ENCODE results near the gene SAMD13. TPM values are rescaled to one million over a fixed set of nuclear protein-coding genes. Genes with fewer than 3 reads are reported as not detected.

SAMD13 gene
- total RNA-seq (2014; rRNA removed; shearing (Covaris generic)): 1.3 TPM in 1 of 2 replicates, not detected in the other

DNA sequence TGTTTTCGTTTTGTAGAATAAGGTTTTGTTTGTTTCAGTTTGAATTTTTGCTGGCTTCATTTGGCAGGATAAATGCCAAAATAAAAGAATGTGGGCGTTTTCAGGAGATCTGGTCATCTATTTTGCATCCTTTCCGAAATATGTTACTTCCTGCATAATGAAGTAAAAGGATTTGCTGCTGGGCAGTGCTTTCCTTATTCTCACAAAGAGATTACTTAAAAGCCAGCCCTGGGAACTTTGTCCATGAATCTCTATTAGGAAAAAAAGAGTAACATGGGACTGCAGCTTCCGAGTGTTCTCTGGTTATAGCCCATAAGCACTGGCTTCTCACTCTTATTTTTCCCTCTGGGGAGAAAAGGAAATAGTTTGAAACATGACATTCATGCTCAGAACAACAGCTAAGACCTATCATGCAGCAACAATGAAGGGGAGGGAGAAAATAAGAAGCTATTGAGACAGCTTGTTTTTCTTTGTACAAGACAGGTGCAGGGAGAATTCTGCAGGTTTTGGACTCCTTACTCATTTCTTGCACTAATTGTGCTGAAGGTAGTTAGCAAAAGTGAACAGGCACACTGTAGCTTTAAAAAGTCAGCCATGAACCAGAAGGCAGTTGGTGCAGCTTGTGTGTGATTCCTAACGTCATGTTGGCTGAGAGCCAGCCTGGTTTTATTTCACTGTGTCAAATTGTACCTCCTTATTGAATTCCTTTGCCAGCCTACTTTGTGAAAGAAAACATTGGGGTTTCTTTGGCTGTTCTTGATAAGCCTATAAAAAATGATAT lies at the start of gene SAMD13:
Gene SAMD13 (plus strand): TSS at position 705 of the 781 bp plus-strand sequence. CDS start 1,527 bp downstream, outside the sequence.
- Histone ChIP-seq H3K4me3 (peak within 1 kb of the TSS; percentile 31), H3K27ac (peak within 1 kb of the TSS; percentile 92), H3K9me3 (replicated peaks) (no peaks in the 10 kb centered on the region), H3K27me3 (replicated peaks) (no peaks in the 10 kb centered on the region), H3K36me3 (0 out of 2 replicates have a peak, but pooled peaks cover 3% of the 10 kb centered on the region), H3K4me1 (replicated peaks) (peaks cover 48% of the 10 kb centered on the region)
- DNase-seq (ENCODE audit: low read depth in 1 of 2, low spot score in 2 of 2): peak; percentile 54 to 63

DNA sequence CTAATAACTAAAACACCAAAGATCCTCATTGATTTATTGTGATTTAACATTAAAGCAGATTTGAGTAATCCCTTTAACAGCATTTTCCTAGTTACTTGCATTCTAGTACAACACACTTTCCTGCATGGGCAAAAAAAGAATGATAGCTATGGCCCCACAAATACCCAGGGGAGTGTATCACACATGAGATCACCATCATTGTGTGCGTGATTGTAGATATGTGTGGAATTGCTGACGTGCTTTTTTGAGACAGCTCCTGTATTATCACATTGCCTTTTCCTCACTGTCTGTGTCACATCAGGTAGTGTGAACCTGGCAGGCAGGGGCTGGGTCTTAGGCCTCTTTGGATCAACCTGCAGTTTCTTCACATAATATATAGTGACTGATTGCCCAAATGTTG lies 48.5 kb upstream of the SAMD13 start:
- H3K27ac ChIP-seq: no peak overlapping the region
- peaks cover 14% of the 10 kb centered on the region for H3K4me1 ChIP-seq (replicated peaks)
- no peaks in the 10 kb centered on the region for H3K27me3 ChIP-seq (replicated peaks)
- no peak overlapping the region for H3K4me3 ChIP-seq
- no peaks in the 10 kb centered on the region for H3K9me3 ChIP-seq (replicated peaks)
- peak in 1 of 2 experiments; percentile 19 for DNase-seq (ENCODE audit: low read depth in 1 of 2, low spot score in 2 of 2)
- H3K36me3 ChIP-seq: no peaks in the 10 kb centered on the region

DNA sequence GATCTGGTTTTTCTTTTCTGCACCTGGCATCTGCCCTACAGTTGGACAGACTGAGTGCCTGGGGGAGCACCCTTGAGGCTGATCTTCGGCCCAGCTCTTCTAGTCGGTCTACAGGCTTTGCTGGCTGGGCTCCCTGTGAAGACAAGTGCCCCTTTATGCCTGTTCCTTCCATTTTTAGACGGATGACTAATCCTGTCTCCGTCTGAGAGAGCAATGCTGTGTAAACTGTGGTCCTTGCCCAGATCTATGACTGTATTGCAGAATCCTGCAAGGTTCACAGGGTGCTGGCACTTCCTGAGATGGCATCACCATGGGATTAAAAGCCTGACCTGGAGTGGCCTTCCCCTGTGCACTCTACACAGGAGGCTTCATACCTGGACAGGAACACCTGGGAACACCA lies 47.6 kb upstream of the SAMD13 start:
- H3K27ac ChIP-seq: no peak overlapping the region
- H3K4me3 ChIP-seq: no peak overlapping the region
- no peaks in the 10 kb centered on the region for H3K9me3 ChIP-seq (replicated peaks)
- peaks cover 13% of the 10 kb centered on the region for H3K4me1 ChIP-seq (replicated peaks)
- no peaks in the 10 kb centered on the region for H3K36me3 ChIP-seq
- DNase-seq (ENCODE audit: low read depth in 1 of 2, low spot score in 2 of 2): peak; percentile 72 to 73
- H3K27me3 ChIP-seq (replicated peaks): no peaks in the 10 kb centered on the region

- Histone ChIP-seq H3K27me3 (replicated peaks) (no peaks in the 10 kb centered on the region), H3K4me1 (replicated peaks) (peaks cover 13% of the 10 kb centered on the region), H3K9me3 (replicated peaks) (no peaks in the 10 kb centered on the region), H3K4me3 (no peak overlapping the region), H3K36me3 (no peaks in the 10 kb centered on the region), H3K27ac (no peak overlapping the region)
- DNase-seq (ENCODE audit: low read depth in 1 of 2, low spot score in 2 of 2): no peak
These were observed 46.7 kb upstream of the SAMD13 start for GRCh38 chr1:84254703-84255238.

DNA sequence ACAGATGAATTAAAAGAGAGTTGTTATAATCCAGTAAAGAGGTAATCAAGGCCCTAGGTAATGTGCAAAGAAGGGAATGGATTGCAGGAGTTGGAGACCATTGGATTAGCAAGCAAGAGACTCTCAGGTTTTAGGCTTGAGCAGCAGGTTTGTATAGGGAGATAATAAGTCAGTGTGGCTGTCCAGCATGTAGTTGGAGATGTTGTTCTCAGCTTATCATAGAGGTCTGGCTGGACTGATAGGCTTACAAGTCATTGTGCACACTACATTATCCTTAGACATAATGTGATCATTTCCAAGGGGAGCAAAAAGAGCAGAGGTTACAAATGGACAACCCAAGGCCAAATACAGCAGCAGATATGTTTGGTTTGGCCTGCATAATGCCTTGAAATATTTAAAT lies 45.9 kb upstream of the SAMD13 start:
- no peaks in the 10 kb centered on the region for H3K9me3 ChIP-seq (replicated peaks)
- no peak for DNase-seq (ENCODE audit: low read depth in 1 of 2, low spot score in 2 of 2)

GRCh38 chr1:84257617-84258016 lies 43.9 kb upstream of the SAMD13 start:
- DNase-seq (ENCODE audit: low read depth in 1 of 2, low spot score in 2 of 2): no peak

More for the DNA sequence above, 45.9 kb upstream of the SAMD13 start:
- no peaks in the 10 kb centered on the region for H3K36me3 ChIP-seq
- no peak overlapping the region for H3K27ac ChIP-seq
- no peak overlapping the region for H3K4me3 ChIP-seq
- no peaks in the 10 kb centered on the region for H3K27me3 ChIP-seq (replicated peaks)
- peaks cover 13% of the 10 kb centered on the region for H3K4me1 ChIP-seq (replicated peaks)

DNA sequence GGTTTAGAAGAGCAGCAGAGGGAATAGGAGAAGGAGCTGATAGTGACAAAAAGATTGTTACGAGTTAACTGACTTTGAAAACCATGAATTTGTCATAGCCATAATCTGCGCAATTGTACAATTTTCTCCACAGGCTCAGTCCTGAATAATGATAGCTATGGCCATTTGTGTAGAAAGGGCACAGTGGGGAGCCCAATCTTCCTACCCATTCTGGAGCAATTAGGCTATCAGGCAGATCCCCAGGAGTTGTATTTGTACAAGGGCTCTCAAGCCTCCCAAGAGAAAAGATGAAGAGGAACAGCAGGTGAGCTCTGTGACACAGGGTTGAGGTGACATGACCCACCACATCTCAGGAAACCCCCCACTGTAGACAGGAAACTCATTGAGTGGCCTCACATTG lies 42.1 kb upstream of the SAMD13 start:
- Histone ChIP-seq H3K27ac (no peak overlapping the region), H3K4me3 (no peak overlapping the region), H3K4me1 (replicated peaks) (peaks cover 5% of the 10 kb centered on the region), H3K27me3 (replicated peaks) (no peaks in the 10 kb centered on the region), H3K36me3 (no peaks in the 10 kb centered on the region), H3K9me3 (replicated peaks) (no peaks in the 10 kb centered on the region)
- DNase-seq (ENCODE audit: low read depth in 1 of 2, low spot score in 2 of 2): no peak

More at GRCh38 chr1:84257617-84258016, 43.9 kb upstream of the SAMD13 start:
- Histone ChIP-seq H3K36me3 (no peaks in the 10 kb centered on the region), H3K9me3 (replicated peaks) (no peaks in the 10 kb centered on the region), H3K4me3 (no peak overlapping the region), H3K27me3 (replicated peaks) (no peaks in the 10 kb centered on the region), H3K27ac (no peak overlapping the region), H3K4me1 (replicated peaks) (peaks cover 17% of the 10 kb centered on the region)

DNA sequence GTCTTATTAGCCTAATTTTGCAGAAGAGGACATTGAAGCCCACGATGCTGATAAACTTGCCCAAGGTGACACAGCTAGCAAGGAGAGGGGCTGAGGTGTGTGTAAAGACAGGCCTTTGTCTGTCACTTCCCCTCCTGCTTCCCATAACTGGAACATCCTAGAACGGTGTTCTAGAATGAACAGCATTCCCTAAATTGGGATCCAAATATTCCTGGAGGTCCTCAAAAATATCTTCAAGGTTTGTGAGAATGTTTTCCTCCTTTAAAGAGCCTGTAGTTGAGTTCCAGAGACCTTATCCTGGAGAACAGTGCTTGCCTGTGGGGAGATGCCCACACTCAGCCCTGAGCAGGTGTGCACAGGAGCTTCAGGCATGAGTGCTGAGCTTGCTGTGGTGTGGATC lies 41.5 kb upstream of the SAMD13 start:
- no peak overlapping the region for H3K4me3 ChIP-seq
- no peak for DNase-seq (ENCODE audit: low read depth in 1 of 2, low spot score in 2 of 2)
- no peaks in the 10 kb centered on the region for H3K36me3 ChIP-seq
- no peak overlapping the region for H3K27ac ChIP-seq
- H3K9me3 ChIP-seq (replicated peaks): no peaks in the 10 kb centered on the region
- H3K4me1 ChIP-seq (replicated peaks): peaks cover 4% of the 10 kb centered on the region
- H3K27me3 ChIP-seq (replicated peaks): no peaks in the 10 kb centered on the region

DNA sequence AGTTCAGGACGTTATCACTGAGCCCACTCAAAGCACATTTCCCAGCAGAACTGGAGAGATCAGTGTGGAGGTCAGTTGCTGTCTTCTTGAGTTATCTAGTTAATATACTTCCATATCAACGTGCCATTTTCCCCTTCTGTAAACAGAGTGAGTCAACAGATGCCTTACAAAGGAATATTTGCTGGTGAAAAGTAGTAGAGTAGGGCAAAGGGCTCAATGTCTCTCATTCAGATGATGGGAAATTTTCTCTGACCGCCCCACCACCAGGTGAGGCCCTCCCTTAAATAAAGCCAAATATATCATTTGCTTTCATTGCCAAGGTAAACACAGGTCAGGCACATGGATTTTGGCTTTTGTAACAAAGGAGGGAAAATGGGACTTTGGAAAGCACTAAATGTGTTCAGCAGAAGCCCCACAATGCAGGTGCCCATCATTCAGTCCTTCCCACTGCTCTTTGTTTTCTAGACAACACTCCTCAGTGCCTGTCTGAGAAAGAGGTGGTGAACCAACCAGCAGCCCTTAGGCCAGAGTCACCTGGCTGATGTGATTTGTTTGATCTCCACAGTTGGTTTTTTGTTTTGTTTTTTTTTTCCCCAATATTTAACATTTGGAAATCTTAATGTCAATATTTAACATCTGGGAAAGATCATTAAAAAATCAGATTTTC lies 40.5 kb upstream of the SAMD13 start:
- H3K36me3 ChIP-seq: no peaks in the 10 kb centered on the region
- H3K27ac ChIP-seq: no peak overlapping the region
- no peak overlapping the region for H3K4me3 ChIP-seq
- H3K27me3 ChIP-seq (replicated peaks): no peaks in the 10 kb centered on the region
- no peaks in the 10 kb centered on the region for H3K9me3 ChIP-seq (replicated peaks)
- DNase-seq (ENCODE audit: low read depth in 1 of 2, low spot score in 2 of 2): no peak
- H3K4me1 ChIP-seq (replicated peaks): peaks cover 4% of the 10 kb centered on the region

- H3K27me3 ChIP-seq (replicated peaks): no peaks in the 10 kb centered on the region
- no peak overlapping the region for H3K4me3 ChIP-seq
- H3K27ac ChIP-seq: no peak overlapping the region
- peaks cover 4% of the 10 kb centered on the region for H3K4me1 ChIP-seq (replicated peaks)
- H3K36me3 ChIP-seq: no peaks in the 10 kb centered on the region
- no peak for DNase-seq (ENCODE audit: low read depth in 1 of 2, low spot score in 2 of 2)
- no peaks in the 10 kb centered on the region for H3K9me3 ChIP-seq (replicated peaks)
These were observed 36.5 kb upstream of the SAMD13 start for GRCh38 chr1:84264961-84265360.

DNA sequence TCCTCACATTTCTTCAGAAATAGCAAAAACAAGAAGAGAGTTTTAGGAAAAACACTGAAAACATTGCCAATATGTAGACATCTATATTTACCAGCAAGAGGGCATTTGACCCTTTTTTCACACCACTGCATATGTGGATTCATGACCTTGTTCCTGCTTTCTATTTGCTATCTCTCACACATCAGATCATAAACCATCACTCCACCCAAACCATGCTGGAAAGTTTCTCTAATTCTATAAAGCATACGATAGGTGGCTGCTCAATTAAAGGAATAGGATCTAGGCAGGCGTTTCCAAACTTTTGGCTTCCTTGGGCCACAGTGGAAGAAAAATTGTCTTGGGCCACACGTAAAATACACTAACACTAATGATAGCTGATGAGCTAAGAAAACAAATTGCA lies 35.6 kb upstream of the SAMD13 start:
- Histone ChIP-seq H3K4me1 (replicated peaks) (peaks cover 1% of the 10 kb centered on the region; the same call in 1 of the 2 replicates), H3K9me3 (replicated peaks) (no peaks in the 10 kb centered on the region), H3K36me3 (no peaks in the 10 kb centered on the region), H3K4me3 (no peak overlapping the region), H3K27me3 (replicated peaks) (no peaks in the 10 kb centered on the region), H3K27ac (no peak overlapping the region)
- DNase-seq (ENCODE audit: low read depth in 1 of 2, low spot score in 2 of 2): no peak

DNA sequence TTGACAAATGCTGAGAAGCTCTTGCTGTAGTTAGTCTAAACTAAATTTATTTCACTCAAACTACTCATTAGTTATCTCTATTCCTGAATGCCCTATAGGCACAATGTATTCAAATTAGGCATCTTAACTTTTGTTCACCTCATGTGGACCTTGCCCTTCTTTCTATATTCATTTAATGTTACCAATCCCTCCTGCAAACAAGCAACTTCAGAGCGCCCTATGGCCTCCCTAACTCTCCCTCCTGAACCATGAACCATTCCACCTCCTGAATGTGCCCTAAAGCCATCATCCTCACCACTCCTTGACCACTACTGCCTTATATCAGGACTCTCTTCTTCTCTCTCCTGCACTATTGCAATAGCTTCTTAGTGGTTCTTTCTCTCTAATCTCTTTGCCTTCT lies 34.8 kb upstream of the SAMD13 start:
- DNase-seq (ENCODE audit: low read depth in 1 of 2, low spot score in 2 of 2): no peak
- Histone ChIP-seq H3K4me3 (no peak overlapping the region), H3K4me1 (replicated peaks) (peaks cover 7% of the 10 kb centered on the region), H3K27me3 (replicated peaks) (no peaks in the 10 kb centered on the region), H3K9me3 (replicated peaks) (no peaks in the 10 kb centered on the region), H3K36me3 (no peaks in the 10 kb centered on the region), H3K27ac (no peak overlapping the region)

DNA sequence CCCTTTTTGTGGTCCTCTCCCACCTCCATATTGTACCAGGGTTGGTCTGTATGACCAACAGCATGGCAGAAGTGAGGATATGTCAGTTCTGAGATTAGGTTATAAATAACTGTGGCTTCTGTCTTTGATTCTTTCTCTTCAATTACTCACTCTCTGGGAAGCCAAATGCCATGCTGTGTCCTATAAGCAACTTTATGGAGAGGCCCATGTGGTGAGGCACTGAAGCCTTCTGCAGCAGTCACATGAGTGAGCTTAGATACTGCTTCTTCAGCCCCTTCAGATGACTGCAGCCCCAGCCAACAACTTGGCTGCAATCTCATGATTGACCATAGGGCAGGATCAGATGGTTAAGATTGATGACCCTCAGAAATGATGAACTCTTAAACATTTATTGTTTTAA lies 34.0 kb upstream of the SAMD13 start:
- Histone ChIP-seq H3K9me3 (replicated peaks) (no peaks in the 10 kb centered on the region), H3K27ac (no peak overlapping the region), H3K36me3 (no peaks in the 10 kb centered on the region), H3K4me1 (replicated peaks) (peaks cover 7% of the 10 kb centered on the region), H3K27me3 (replicated peaks) (no peaks in the 10 kb centered on the region), H3K4me3 (no peak overlapping the region)
- DNase-seq (ENCODE audit: low read depth in 1 of 2, low spot score in 2 of 2): no peak

DNA sequence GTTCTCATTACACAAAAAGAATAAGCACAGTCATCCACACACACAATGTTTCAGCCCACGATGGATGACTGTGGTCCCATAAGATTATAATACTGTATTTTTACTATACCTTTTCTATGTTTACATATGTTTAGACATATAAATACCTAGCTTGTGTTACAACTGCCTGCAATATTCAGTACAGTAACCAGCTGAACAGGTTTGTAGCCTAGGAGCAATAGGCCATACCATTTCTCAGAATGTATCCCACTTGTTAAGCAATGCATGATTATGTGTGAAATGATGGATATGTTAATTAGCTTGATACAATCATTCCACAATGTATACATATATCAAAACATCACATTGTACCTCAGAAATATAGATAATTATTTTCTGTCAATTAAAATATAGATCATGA lies 33.2 kb upstream of the SAMD13 start:
- Histone ChIP-seq H3K4me1 (replicated peaks) (peaks cover 7% of the 10 kb centered on the region), H3K4me3 (no peak overlapping the region), H3K36me3 (no peaks in the 10 kb centered on the region), H3K9me3 (replicated peaks) (no peaks in the 10 kb centered on the region), H3K27ac (no peak overlapping the region), H3K27me3 (replicated peaks) (no peaks in the 10 kb centered on the region)
- no peak for DNase-seq (ENCODE audit: low read depth in 1 of 2, low spot score in 2 of 2)

Measured in SJSA1 (cell line).